Heart left ventricle (tissue), 16 donors: ENCODE data around the gene LAMC3. TPM values are rescaled to one million over a fixed set of nuclear protein-coding genes. Genes with fewer than 3 reads are reported as not detected.

ENCODE experiments used
- ATAC-seq, 4 donors: fragments of 200-7000 bp; cut with Tn5 transposase; one replicate each; pipeline ENCODE4 v1.9.1; 2020 to 2022; ENCODE audit warnings: moderate library complexity in 4 of 4, mild to moderate bottlenecking in 3 of 4, moderate number of reproducible peaks in 1 of 4
- DNase-seq, 5 donors: peaks; one replicate each; pipeline ENCODE4 v3.0.0-alpha.2; 2020
- H3K27ac ChIP-seq, 12 donors: fragments of 200-600 bp; sonication (generic) in 4 of 12; one replicate each; pipeline versions ENCODE4 v1.5.0 to v1.8.0; 2016 to 2022; ENCODE audit warnings: mild to moderate bottlenecking in 2 of 12
- H3K27me3 ChIP-seq, 9 donors: fragments of 200-600 bp; sonication (generic) in 2 of 9; one replicate each; pipeline versions ENCODE4 v1.5.1 to v1.8.0; 2016 to 2022; ENCODE audit warnings: mild to moderate bottlenecking in 3 of 9
- H3K36me3 ChIP-seq, 9 donors: fragments of 200-600 bp; sonication (generic) in 2 of 9; one replicate each; pipeline versions ENCODE4 v1.5.0 to v1.8.0; 2018 to 2022; ENCODE audit warnings: mild to moderate bottlenecking in 2 of 9
- H3K4me1 ChIP-seq, 12 donors: fragments of 200-600 bp; sonication (generic) in 4 of 12; one replicate each; pipeline versions ENCODE4 v1.5.0 to v1.8.0; 2016 to 2022; ENCODE audit warnings: mild to moderate bottlenecking in 3 of 12
- H3K4me3 ChIP-seq, 12 donors: fragments of 200-600 bp; sonication (generic) in 4 of 12; one replicate each; pipeline versions ENCODE4 v1.5.0 to v1.8.0; 2017 to 2022; ENCODE audit warnings: mild to moderate bottlenecking in 9 of 12, moderate library complexity in 4 of 12
- H3K9me3 ChIP-seq, 12 donors: fragments of 200-600 bp; sonication (generic) in 4 of 12; one replicate each; pipeline versions ENCODE4 v1.5.0 to v1.8.0; 2016 to 2022; ENCODE audit warnings: mild to moderate bottlenecking in 1 of 12
- CTCF ChIP-seq, 12 donors: fragments of 200-600 bp; sonication (generic) in 4 of 12; IDR thresholded peaks; one replicate each; pipeline versions ENCODE4 v1.5.0 to v1.8.0; 2018 to 2022; ENCODE audit warnings: antibody characterized with exemption in 12 of 12, mild to moderate bottlenecking in 5 of 12
- POLR2A ChIP-seq, 2 donors: fragments of 450-650 bp; IDR thresholded peaks; one replicate each; pipeline ENCODE4 v1.6.1; 2017; ENCODE audit warnings: antibody characterized with exemption in 2 of 2, mild to moderate bottlenecking in 2 of 2, moderate library complexity in 2 of 2
- WGBS, 4 donors: extraction: QIAGEN DNeasy Blood & Tissue Kit in 2 of 4; methylation state at CpG; one replicate each; pipeline versions ENCODE4 v1.1.5 to v1.1.7; 2013 to 2018; 5-methylcytosine and 5-hydroxymethylcytosine counted together
- intact Hi-C, 10 donors: fragments of 100-400 bp; cut with DNase I; formaldehyde crosslinking; loops; one replicate each; pipeline versions ENCODE4 v1.11.1 to v1.14.2; 2022
- polyA plus RNA-seq, 2 donors: library from polyadenylated mRNA; stranded (reverse); fragments of 200-250 nt; gene quantifications; one replicate each; pipeline ENCODE4 v1.2.3, GENCODE V29; 2013
- total RNA-seq, 9 donors: library from RNA; depleted of rRNA in 2 of 9; stranded (reverse); fragments of >200 nt in 2 of 9; fragmentation: NEBNext Ultra II Directional in 3 of 9; extraction: Animal tissue kit (Norgen Biotek cat#: 25700) in 3 of 9; gene quantifications; one replicate each; pipeline versions ENCODE4 v1.1.0 to v1.2.4, GENCODE V29; 2016 to 2023
- donor health status: ischemic (EF 13 %, LVEDD 7.1; RV severe dilation, severe dysfunction).
- donor health status: healthy with polysubstance abuse.
- donor health status: DM: no; HTN: yes; CAD: no.
- donor health status: DM: no; HTN: no; CAD: no.
- donor health status: ischemic (EF 25% LVEDD 6.9; RV normal size, moderate dysfunction).
- donor health status: ischemic (EF 25% LVEDD 5.7; RV mildly dilated, moderate dysfunction).
- donor health status: healthy.
- donor health status: DM: yes; HTN: yes; CAD: no.
- donor health status: ischemic (EF 35%, LVEDD 5.7; RV mildly dilated, moderate dysfunction).
- donor health status: nonischemic (EF 11% LVEDD 7.7; RV severe dilation, severe dysfunction).
- donor health status: DM: yes; HTN: yes; CAD: no.
- donor health status: PGD.
- donor health status: ischemic (EF 29% LVEDD 5.4; RV normal size, mild dysfunction).
- donor health status: nonischemic (EF 23%, LVEDD 6.1; RV moderate dilation, normal function).

LAMC3 gene
- total and polyA plus RNA-seq, 11 donors = 0.11 to 1.8 (median 0.67) TPM

- DNase-seq (peak in 1 of 5 donors; percentile 71), ATAC-seq (peak; percentile 48 to 79 (median 70))
- TF ChIP-seq CTCF (IDR thresholded peaks at IDR 0.05) = no peak
- peak in 1 of 2 donors; percentile 20 for TF ChIP-seq POLR2A (IDR thresholded peaks at IDR 0.05)
- 54 to 66% (median 59%) methylated on average over 10 to 11 of the region's 11 CpGs for WGBS, 4 donors
- Histone ChIP-seq H3K4me3 (no peak overlapping the region), H3K27me3 (no peaks in the 10 kb centered on the region), H3K9me3 (no peaks in the 10 kb centered on the region), H3K27ac (peak overlapping the region in 5 of 12 donors; percentile 19 to 71 (median 48)), H3K36me3 (no peaks in the 10 kb centered on the region), H3K4me1 (peaks cover 0 to 6% (median 0%) of the 10 kb centered on the region in 12 donors)
- intact Hi-C loops = no loop called here
These were observed 74.0 kb downstream of the LAMC3 start for GRCh38 chr9:131082774-131083512.

- Histone ChIP-seq H3K36me3 (no peaks in the 10 kb centered on the region), H3K27me3 (no peaks in the 10 kb centered on the region), H3K4me3 (no peak overlapping the region), H3K4me1 (peaks cover 0 to 6% (median 0%) of the 10 kb centered on the region in 12 donors), H3K9me3 (no peaks in the 10 kb centered on the region), H3K27ac (no peak overlapping the region)
- intact Hi-C loops = no loop called here
- ATAC-seq = no peak
- 82 to 87% (median 84%) methylated on average over 8 of the region's 8 CpGs for WGBS, 4 donors
- DNase-seq = no peak
- TF ChIP-seq POLR2A (IDR thresholded peaks at IDR 0.05) (no peak), CTCF (IDR thresholded peaks at IDR 0.05) (no peak)
These were observed 75.8 kb downstream of the LAMC3 start for GRCh38 chr9:131084661-131085369.

- WGBS, 4 donors = 79 to 88% (median 83%) methylated on average over 20 to 23 of the region's 23 CpGs
- H3K27me3 ChIP-seq = no peaks in the 10 kb centered on the region
- H3K4me3 ChIP-seq = no peak overlapping the region
- ATAC-seq = no peak
- TF ChIP-seq CTCF (IDR thresholded peaks at IDR 0.05) = no peak
- TF ChIP-seq POLR2A (IDR thresholded peaks at IDR 0.05) = no peak
- DNase-seq = no peak
- intact Hi-C loops = no loop called here
- peaks cover 0 to 6% (median 0%) of the 10 kb centered on the region in 12 donors for H3K4me1 ChIP-seq
- H3K27ac ChIP-seq = no peak overlapping the region
- H3K9me3 ChIP-seq = no peaks in the 10 kb centered on the region
- no peaks in the 10 kb centered on the region for H3K36me3 ChIP-seq
These were observed 76.6 kb downstream of the LAMC3 start for GRCh38 chr9:131085370-131086122.
